ENCODE data around the gene HMCN2. TPM values are rescaled to one million over a fixed set of nuclear protein-coding genes. Genes with fewer than 3 reads are reported as not detected.

HMCN2 gene
- total RNA-seq, 1 donor from 2014 or later = not detected

DNA sequence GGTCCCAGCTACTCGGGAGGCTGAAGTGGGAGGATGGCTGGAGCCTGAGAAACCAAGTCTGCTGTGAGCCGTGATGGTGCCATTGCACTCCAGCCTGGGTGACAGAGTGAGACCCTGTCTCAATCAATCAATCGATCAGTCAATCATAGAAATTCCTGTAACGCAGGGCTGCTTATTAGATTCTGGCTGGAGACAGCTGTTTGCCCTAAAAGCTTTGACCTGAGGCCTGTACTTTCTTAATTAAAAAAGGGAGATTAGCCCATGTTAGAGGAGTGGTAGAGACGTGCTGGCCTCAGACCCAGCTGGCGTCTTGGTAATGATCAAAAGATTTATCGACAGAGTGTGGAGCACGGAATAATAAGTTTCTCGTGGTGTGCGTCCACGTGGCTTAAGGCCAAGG, 40.5 kb upstream of the HMCN2 start:
- Histone ChIP-seq H3K27me3 (ENCODE audit: control insufficient read depth, insufficient read depth, low read length) (no peaks in the 10 kb centered on the region), H3K4me3 (ENCODE audit: low read depth, low read length) (no peak overlapping the region), H3K36me3 (ENCODE audit: control insufficient read depth, insufficient read depth, low read length) (peaks cover 6% of the 10 kb centered on the region)
- TF ChIP-seq, protein P1, sequence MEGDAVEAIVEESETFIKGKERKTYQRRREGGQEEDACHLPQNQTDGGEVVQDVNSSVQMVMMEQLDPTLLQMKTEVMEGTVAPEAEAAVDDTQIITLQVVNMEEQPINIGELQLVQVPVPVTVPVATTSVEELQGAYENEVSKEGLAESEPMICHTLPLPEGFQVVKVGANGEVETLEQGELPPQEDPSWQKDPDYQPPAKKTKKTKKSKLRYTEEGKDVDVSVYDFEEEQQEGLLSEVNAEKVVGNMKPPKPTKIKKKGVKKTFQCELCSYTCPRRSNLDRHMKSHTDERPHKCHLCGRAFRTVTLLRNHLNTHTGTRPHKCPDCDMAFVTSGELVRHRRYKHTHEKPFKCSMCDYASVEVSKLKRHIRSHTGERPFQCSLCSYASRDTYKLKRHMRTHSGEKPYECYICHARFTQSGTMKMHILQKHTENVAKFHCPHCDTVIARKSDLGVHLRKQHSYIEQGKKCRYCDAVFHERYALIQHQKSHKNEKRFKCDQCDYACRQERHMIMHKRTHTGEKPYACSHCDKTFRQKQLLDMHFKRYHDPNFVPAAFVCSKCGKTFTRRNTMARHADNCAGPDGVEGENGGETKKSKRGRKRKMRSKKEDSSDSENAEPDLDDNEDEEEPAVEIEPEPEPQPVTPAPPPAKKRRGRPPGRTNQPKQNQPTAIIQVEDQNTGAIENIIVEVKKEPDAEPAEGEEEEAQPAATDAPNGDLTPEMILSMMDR (IDR thresholded peaks at IDR 0.05; ENCODE audit: insufficient read depth, low read length, poor library complexity, severe bottlenecking) = no peak
- DNase-seq (ENCODE audit: low read depth) = no peak

DNA sequence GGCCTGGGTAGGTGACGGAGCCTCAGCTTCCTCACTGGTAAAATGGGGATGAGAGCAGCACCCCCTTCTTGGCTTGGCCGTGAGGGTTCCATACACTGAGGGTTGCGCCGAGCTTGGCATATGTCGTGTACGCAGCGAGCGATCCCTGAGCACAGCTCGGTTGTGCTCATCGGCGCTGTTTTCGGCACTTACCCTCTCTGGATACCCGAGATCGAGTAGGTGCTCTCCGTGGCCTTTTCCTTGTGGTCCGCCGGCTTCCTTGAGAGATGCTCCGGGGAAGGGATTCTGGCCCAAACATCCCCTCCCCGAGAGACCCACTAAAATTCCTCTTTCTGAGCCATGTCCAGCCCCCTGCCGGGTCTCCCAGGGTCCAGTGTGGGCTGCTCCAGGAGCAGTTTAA, 40.0 kb upstream of the HMCN2 start:
- H3K27me3 ChIP-seq (ENCODE audit: control insufficient read depth, insufficient read depth, low read length) = no peaks in the 10 kb centered on the region
- TF ChIP-seq, protein P1 (IDR thresholded peaks at IDR 0.05; ENCODE audit: insufficient read depth, low read length, poor library complexity, severe bottlenecking) = no peak
- peaks cover 5% of the 10 kb centered on the region for H3K36me3 ChIP-seq (ENCODE audit: control insufficient read depth, insufficient read depth, low read length)
- no peak overlapping the region for H3K4me3 ChIP-seq (ENCODE audit: low read depth, low read length)
- no peak for DNase-seq (ENCODE audit: low read depth)

DNA sequence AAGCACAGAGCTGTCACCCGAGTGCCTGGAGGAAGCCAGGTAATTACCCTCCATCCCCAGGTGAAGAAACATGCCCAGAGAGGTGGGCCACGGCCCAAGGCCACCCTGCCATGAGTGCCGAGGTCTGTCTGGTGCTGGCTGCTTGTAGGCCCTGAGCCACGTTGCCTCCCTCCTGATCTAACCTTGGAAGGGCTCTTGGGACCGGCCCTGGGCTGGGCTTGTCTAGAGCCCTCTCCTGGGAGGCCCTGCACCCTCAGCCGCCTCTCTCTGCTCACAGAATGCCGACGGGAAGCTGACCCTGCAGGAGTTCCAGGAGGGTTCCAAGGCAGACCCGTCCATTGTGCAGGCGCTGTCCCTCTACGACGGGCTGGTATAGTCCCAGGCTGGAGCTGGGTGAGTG, 39.4 kb upstream of the HMCN2 start:
- H3K27me3 ChIP-seq (ENCODE audit: control insufficient read depth, insufficient read depth, low read length) = no peaks in the 10 kb centered on the region
- TF ChIP-seq, protein P1 (IDR thresholded peaks at IDR 0.05; ENCODE audit: insufficient read depth, low read length, poor library complexity, severe bottlenecking) = no peak
- DNase-seq (ENCODE audit: low read depth) = no peak
- no peak overlapping the region for H3K4me3 ChIP-seq (ENCODE audit: low read depth, low read length)
- peaks cover 5% of the 10 kb centered on the region for H3K36me3 ChIP-seq (ENCODE audit: control insufficient read depth, insufficient read depth, low read length)

DNA sequence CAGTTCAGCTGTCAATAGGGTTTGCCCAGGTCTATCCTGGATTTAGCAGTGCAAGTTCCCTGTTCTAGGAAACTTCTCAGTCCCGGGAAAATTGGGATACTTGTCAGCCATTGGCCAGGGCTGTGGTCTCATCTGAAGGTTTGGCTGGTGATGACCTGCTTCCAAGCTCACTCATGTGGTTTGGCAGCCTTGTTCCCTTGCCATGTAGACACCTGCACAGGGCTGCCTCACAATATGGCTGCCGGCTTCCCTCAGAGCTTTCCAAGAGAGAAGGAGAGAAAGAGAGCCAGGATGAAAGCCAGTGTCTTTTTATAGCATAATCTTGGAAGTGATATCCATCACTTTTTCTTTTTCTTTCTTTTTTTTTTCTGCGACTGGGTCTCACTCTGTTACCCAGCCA, 37.7 kb upstream of the HMCN2 start:
- Histone ChIP-seq H3K4me3 (ENCODE audit: low read depth, low read length) (no peak overlapping the region), H3K36me3 (ENCODE audit: control insufficient read depth, insufficient read depth, low read length) (peaks cover 5% of the 10 kb centered on the region)
- TF ChIP-seq, protein P1 (IDR thresholded peaks at IDR 0.05; ENCODE audit: insufficient read depth, low read length, poor library complexity, severe bottlenecking) = no peak

DNA sequence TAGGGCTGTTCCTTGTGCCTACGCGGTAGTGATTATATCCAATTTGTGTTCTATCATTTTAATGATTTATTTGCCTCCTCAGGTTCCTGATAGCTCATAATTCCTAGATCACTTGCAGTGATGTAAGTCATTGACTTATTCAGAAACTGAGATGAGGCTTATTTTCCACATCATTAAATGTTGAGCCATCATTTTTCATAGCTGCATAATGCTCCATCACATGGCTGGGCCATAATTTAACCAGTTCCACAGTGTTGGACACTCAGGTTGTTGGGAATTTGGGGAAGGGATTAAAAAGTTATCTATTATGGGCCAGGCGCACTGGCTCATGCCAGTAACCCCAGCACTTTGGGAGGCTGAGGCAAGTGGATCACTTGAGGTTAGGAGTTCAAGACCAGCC, 35.8 kb upstream of the HMCN2 start:
- H3K27me3 ChIP-seq (ENCODE audit: control insufficient read depth, insufficient read depth, low read length) = no peaks in the 10 kb centered on the region
- TF ChIP-seq, protein P1 (IDR thresholded peaks at IDR 0.05; ENCODE audit: insufficient read depth, low read length, poor library complexity, severe bottlenecking) = no peak
- no peak for DNase-seq (ENCODE audit: low read depth)
- H3K36me3 ChIP-seq (ENCODE audit: control insufficient read depth, insufficient read depth, low read length) = peaks cover 5% of the 10 kb centered on the region
- no peak overlapping the region for H3K4me3 ChIP-seq (ENCODE audit: low read depth, low read length)

More for the DNA sequence above, 37.7 kb upstream of the HMCN2 start:
- no peak for DNase-seq (ENCODE audit: low read depth)
- H3K27me3 ChIP-seq (ENCODE audit: control insufficient read depth, insufficient read depth, low read length) = no peaks in the 10 kb centered on the region

DNA sequence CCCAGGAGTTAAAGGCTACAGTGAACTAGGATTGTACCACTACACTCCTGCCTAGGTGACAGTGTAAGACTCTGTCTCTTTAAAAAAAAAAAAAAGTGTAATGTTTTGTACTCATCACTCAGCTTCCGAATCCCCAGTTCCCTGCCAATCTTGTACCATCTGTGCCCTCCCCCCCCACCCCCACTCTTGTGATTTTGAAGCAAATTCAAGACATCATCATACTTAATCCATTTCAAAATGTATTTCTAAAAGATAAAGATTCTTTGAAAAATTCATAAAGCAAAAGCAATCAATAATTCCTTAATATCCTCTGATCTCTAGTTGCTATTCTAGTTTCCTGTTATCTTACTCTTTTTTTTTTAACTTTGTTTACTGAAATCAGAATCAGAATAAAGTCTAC, 34.9 kb upstream of the HMCN2 start:
- TF ChIP-seq, protein P1 (IDR thresholded peaks at IDR 0.05; ENCODE audit: insufficient read depth, low read length, poor library complexity, severe bottlenecking) = no peak
- no peak for DNase-seq (ENCODE audit: low read depth)
- H3K4me3 ChIP-seq (ENCODE audit: low read depth, low read length) = no peak overlapping the region
- peaks cover 3% of the 10 kb centered on the region for H3K36me3 ChIP-seq (ENCODE audit: control insufficient read depth, insufficient read depth, low read length)
- no peaks in the 10 kb centered on the region for H3K27me3 ChIP-seq (ENCODE audit: control insufficient read depth, insufficient read depth, low read length)

Data from kidney epithelial cell (primary cell).